Measurements from ENCODE around the gene ZMYND8. TPM values are rescaled to one million over a fixed set of nuclear protein-coding genes. Genes with fewer than 3 reads are reported as not detected.
A peak's percentile ranks its signal among the peaks of the same experiment; 100 is the strongest.
"Not testable (repeated sequence)": the region's sequence is repeated elsewhere in the genome, so short reads cannot be mapped to it uniquely, and the experiment has no call there.

The ZMYND8 gene
- total RNA-seq, 1 donor from 2014 or later: 17.3 TPM

- no peak for DNase-seq
Observed at GRCh38 chr20:47224300-47224791, 132.2 kb downstream of the ZMYND8 start.

GRCh38 chr20:47223896-47224295 is 132.6 kb downstream of the ZMYND8 start:
- DNase-seq: no peak

GRCh38 chr20:47222468-47223119 is 133.9 kb downstream of the ZMYND8 start:
- DNase-seq: no peak

- no peak for DNase-seq
Observed at GRCh38 chr20:47221036-47221625, 135.4 kb downstream of the ZMYND8 start.

GRCh38 chr20:47220161-47220582 is 136.3 kb downstream of the ZMYND8 start:
- peak; percentile 16 for DNase-seq

GRCh38 chr20:47217482-47218446 is 138.7 kb downstream of the ZMYND8 start:
- DNase-seq: no peak

- DNase-seq: no peak
Observed at GRCh38 chr20:47216819-47217410, 139.6 kb downstream of the ZMYND8 start.

GRCh38 chr20:47215653-47216397 is 140.7 kb downstream of the ZMYND8 start:
- DNase-seq: no peak

GRCh38 chr20:47213966-47214365 is 142.5 kb downstream of the ZMYND8 start:
- no peak for DNase-seq

- no peak for DNase-seq
Observed at GRCh38 chr20:47212606-47213207, 143.8 kb downstream of the ZMYND8 start.

- DNase-seq: no peak
Observed at GRCh38 chr20:47211036-47211435, 145.5 kb downstream of the ZMYND8 start.

- no peak for DNase-seq
Observed at GRCh38 chr20:47210470-47210869, 146.0 kb downstream of the ZMYND8 start.

- no peak for DNase-seq
Observed at GRCh38 chr20:47209982-47210381, 146.5 kb downstream of the ZMYND8 start.

- no peak for DNase-seq
Observed at GRCh38 chr20:47208534-47209174, 147.8 kb downstream of the ZMYND8 start.

- DNase-seq: no peak
Observed at GRCh38 chr20:47206962-47207641, 149.4 kb downstream of the ZMYND8 start.

GRCh38 chr20:47206552-47206951 is 149.9 kb downstream of the ZMYND8 start:
- not testable (repeated sequence) for DNase-seq

GRCh38 chr20:47205577-47206123 is 150.8 kb downstream of the ZMYND8 start:
- peak; percentile 79 for DNase-seq

- not testable (repeated sequence) for DNase-seq
Observed at GRCh38 chr20:47204850-47205122, 151.7 kb downstream of the ZMYND8 start.

- no peak for DNase-seq
Observed at GRCh38 chr20:47204008-47204849, 152.3 kb downstream of the ZMYND8 start.
